Measurements from ENCODE around the gene ITGA2. TPM values are rescaled to one million over a fixed set of nuclear protein-coding genes. Genes with fewer than 3 reads are reported as not detected.

Gene ITGA2
- total RNA-seq, 2 donors from 2014 or later, result 6.4 to 21.5 TPM

GRCh38 chr5:52994266-52994665 is 5.1 kb downstream of the ITGA2 start:
- WGBS, result 94% methylated on average over 1 of the region's 1 CpG

GRCh38 chr5:52995095-52995494 is 5.9 kb downstream of the ITGA2 start:
- Histone ChIP-seq H3K27ac (no peak overlapping the region), H3K4me3 (no peak overlapping the region), H3K36me3 (no peaks in the 10 kb centered on the region), H3K9me3 (no peaks in the 10 kb centered on the region), H3K27me3 (replicated peaks; ENCODE audit: insufficient read depth) (no peaks in the 10 kb centered on the region), H3K4me1 (replicated peaks) (no peaks in the 10 kb centered on the region)
- DNase-seq (ENCODE audit: low spot score), result no peak
- WGBS, result 92% methylated on average over 1 of the region's 1 CpG
- TF ChIP-seq POLR2A (IDR thresholded peaks at IDR 0.05) (no peak), POLR2AphosphoS5 (IDR thresholded peaks at IDR 0.05) (no peak), CTCF (IDR thresholded peaks at IDR 0.05) (no peak)
- intact Hi-C loops (cut with DNase I), result no loop called here

More at GRCh38 chr5:52994266-52994665, 5.1 kb downstream of the ITGA2 start:
- H3K27me3 ChIP-seq (replicated peaks; ENCODE audit: insufficient read depth), result no peaks in the 10 kb centered on the region
- H3K4me3 ChIP-seq, result no peak overlapping the region
- no peak for DNase-seq (ENCODE audit: low spot score)
- H3K27ac ChIP-seq, result no peak overlapping the region
- no peaks in the 10 kb centered on the region for H3K36me3 ChIP-seq
- TF ChIP-seq POLR2A (IDR thresholded peaks at IDR 0.05) (no peak), CTCF (IDR thresholded peaks at IDR 0.05) (no peak), POLR2AphosphoS5 (IDR thresholded peaks at IDR 0.05) (no peak)
- no peaks in the 10 kb centered on the region for H3K9me3 ChIP-seq
- no peaks in the 10 kb centered on the region for H3K4me1 ChIP-seq (replicated peaks)
- intact Hi-C loops (cut with DNase I), result no loop called here

GRCh38 chr5:52995914-52996313 is 6.8 kb downstream of the ITGA2 start:
- no peak for TF ChIP-seq POLR2AphosphoS5 (IDR thresholded peaks at IDR 0.05)

GRCh38 chr5:52996979-52997378 is 7.8 kb downstream of the ITGA2 start:
- intact Hi-C loops (cut with DNase I), result no loop called here
- H3K27ac ChIP-seq, result no peak overlapping the region

More at GRCh38 chr5:52995914-52996313, 6.8 kb downstream of the ITGA2 start:
- H3K4me1 ChIP-seq (replicated peaks), result no peaks in the 10 kb centered on the region
- H3K36me3 ChIP-seq, result no peaks in the 10 kb centered on the region
- intact Hi-C loops (cut with DNase I), result no loop called here
- no peaks in the 10 kb centered on the region for H3K27me3 ChIP-seq (replicated peaks; ENCODE audit: insufficient read depth)
- DNase-seq (ENCODE audit: low spot score), result no peak
- no peaks in the 10 kb centered on the region for H3K9me3 ChIP-seq
- 97% methylated on average over 1 of the region's 1 CpG for WGBS
- H3K4me3 ChIP-seq, result no peak overlapping the region
- H3K27ac ChIP-seq, result no peak overlapping the region

GRCh38 chr5:52997424-52997823 is 8.3 kb downstream of the ITGA2 start:
- H3K4me1 ChIP-seq (replicated peaks), result no peaks in the 10 kb centered on the region
- no peaks in the 10 kb centered on the region for H3K9me3 ChIP-seq
- 53% methylated on average over 6 of the region's 6 CpGs for WGBS
- no peak overlapping the region for H3K27ac ChIP-seq
- no peak for DNase-seq (ENCODE audit: low spot score)
- no peaks in the 10 kb centered on the region for H3K36me3 ChIP-seq
- H3K27me3 ChIP-seq (replicated peaks; ENCODE audit: insufficient read depth), result no peaks in the 10 kb centered on the region
- TF ChIP-seq POLR2A (IDR thresholded peaks at IDR 0.05) (no peak), CTCF (IDR thresholded peaks at IDR 0.05) (no peak), POLR2AphosphoS5 (IDR thresholded peaks at IDR 0.05) (no peak)
- H3K4me3 ChIP-seq, result no peak overlapping the region
- intact Hi-C loops (cut with DNase I), result no loop called here

More at GRCh38 chr5:52996979-52997378, 7.8 kb downstream of the ITGA2 start:
- 64% methylated on average over 1 of the region's 1 CpG for WGBS
- no peak for DNase-seq (ENCODE audit: low spot score)
- Histone ChIP-seq H3K9me3 (no peaks in the 10 kb centered on the region), H3K4me1 (replicated peaks) (no peaks in the 10 kb centered on the region), H3K4me3 (no peak overlapping the region), H3K27me3 (replicated peaks; ENCODE audit: insufficient read depth) (no peaks in the 10 kb centered on the region), H3K36me3 (no peaks in the 10 kb centered on the region)
- no peak for TF ChIP-seq CTCF (IDR thresholded peaks at IDR 0.05)
- no peak for TF ChIP-seq POLR2AphosphoS5 (IDR thresholded peaks at IDR 0.05)
- no peak for TF ChIP-seq POLR2A (IDR thresholded peaks at IDR 0.05)

All from prostate gland (tissue), 2 donors.